Kasumi-1 (cell line): ENCODE data around the gene GMFB.

Experiments
- DNase-seq, 2 experiments: peaks; one replicate each; lab custom pipeline; 2025; lab: John Stamatoyannopoulos, UW

GMFB gene

DNA sequence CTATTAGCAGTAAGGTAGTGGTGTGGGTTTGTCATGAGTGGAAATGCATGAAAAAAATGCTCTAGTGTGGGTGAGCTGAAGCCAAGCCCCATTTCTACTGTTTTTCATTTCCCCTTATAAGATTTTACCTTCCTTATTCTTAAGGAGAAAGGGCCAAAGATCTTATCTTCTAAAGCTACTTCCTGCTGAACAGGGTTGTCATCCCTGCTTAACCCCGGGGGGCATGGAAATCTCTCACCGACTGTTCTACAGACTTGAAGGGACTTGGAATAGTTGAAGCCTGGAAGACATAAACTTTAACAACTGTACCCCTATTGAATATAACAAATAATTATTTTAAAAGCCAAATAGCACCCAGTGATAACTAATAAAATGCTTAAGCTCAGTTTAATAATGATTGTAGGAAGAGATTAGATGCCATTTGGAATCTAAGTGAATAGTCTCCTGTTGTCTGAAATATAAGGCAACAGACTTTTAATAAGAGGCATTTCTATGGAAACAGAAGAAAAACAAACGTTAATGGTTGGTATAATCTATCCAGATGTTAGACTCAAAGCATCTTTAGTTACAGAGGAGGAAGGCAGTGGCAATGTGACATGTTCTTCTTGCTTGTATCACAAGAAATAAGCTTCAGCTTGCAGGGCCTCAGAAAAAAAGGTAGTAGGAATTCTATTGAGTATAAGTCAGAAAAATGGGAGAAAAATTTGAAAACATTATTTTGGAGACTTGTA lies 1.8 kb upstream of the GMFB start:
- DNase-seq: no peak

DNA sequence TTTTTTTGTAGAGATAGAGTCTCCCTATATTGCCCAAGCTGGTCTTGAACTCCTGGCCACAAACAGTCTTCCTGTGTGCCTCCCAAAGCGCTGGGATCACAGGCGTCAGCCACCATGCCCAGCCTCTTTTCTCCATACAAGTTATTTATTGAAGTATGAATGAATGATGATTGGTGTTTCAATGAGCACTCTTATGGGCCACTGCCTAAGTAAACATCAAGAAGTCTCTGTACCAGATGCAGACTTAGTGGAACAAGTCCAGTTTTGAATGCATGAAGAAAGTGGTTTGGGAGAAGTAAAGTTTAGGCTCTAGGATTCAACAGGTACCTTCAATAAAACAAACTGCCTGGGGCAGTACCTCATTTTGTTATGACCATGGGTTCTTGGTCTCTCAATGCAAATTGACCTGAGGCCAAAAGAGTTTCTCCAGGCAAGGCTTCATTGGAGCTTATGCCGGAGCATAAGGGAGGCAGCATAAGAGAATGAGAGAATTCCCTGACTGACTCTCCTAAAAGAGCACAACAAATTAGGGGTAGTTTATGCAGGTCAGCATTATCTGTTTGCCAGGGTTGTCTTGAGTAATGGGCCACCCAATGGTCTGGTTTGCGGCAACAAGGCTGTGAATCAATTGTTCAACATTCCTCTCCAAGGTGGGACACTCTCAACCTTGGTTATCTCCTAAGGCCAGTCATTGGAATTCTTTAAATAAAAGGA lies 1.1 kb upstream of the GMFB start:
- DNase-seq: no peak

DNA sequence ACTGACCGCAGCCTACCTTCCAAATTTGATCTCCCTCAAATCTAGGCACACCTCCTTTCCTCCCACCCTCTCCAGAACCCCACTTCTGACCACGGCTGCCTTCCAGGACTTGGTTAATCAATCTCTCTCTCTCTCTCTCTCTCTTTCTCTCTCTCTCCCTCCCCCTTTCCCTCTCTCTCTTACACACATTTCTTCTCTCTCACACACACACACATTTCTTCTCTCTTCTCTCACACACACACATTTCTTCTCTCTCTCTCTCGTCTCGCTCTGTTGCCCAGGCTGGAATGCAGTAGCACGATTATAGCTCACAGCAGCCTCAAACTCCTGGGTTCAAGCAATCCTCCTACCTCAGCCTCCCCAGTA lies 521 bp upstream of the GMFB start:
- no peak for DNase-seq

GRCh38 chr14:54488318-54488645 lies 498 bp downstream of the GMFB start:
- peak in 1 of 2 experiments; percentile 37 for DNase-seq

- DNase-seq: peak; percentile 37 to 41
These were observed 1.0 kb downstream of the GMFB start for GRCh38 chr14:54487771-54488170.

- DNase-seq: no peak
These were observed 2.1 kb downstream of the GMFB start for GRCh38 chr14:54486685-54487084.

DNA sequence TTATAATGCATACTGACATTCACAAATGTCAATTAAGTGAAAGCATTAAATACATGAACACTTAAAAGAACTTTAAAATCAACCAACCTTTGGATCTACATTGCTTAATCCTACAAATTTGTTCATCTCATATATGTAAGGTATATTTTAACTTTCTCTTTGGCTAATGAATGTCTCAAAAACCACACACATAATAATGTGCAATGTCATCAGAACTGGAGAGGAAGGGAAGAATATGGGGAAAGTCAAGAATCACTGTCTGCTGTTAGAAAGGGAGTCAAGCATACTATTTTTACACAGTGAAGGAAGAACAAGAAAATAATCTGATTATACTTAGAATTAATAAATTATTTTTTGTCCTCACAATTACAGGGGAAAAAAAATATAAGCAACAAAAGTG lies 4.9 kb downstream of the GMFB start:
- DNase-seq: no peak

DNA sequence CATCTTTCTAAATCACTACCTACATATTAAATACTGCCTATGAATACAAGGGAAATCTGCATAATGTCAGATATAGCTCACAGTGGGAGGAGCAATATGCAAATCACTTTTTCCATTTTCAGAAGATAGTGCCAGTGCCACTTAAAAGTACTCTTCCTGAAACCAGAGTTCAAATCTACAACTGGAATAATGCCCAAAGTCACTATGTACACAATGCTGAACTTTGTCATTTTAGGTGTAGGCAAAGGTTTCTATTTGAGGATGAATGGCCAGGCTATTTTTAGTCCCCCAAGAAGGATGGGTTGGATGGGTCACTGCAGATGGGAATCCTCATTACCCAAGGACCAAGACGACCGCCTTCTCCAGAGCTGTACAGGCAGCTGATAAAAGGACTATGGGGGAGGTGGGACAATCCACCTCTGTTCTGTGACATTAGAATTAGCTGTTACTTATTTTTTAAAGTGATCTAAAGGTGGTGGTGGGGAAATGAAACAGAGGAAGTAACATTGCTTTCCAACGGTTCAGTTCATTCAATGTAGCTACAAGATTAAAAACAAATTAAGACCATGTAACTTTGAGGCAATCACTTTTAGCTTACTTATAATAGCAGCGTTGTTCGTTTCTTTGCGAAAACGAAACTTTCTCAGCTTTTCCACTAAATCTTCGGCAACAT lies 5.6 kb downstream of the GMFB start:
- no peak for DNase-seq

DNA sequence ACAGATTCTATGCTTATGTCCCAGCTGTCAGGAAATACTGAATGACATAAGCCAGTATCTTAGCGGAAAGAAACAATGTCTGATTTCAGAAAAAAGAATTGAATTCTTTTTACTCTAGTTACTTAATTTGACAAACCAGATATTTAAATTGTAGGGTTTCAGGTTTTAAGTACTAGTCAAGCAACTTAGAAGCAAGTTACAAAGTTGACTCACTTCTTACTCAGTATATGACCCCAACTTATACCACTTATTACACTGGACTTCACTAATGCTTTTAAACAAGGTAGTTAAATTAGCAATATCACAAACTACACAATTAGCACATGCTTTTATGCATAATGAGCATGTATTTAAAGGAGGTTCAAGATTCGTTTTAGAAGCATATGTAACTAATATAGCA lies 7.1 kb downstream of the GMFB start:
- DNase-seq: no peak

DNA sequence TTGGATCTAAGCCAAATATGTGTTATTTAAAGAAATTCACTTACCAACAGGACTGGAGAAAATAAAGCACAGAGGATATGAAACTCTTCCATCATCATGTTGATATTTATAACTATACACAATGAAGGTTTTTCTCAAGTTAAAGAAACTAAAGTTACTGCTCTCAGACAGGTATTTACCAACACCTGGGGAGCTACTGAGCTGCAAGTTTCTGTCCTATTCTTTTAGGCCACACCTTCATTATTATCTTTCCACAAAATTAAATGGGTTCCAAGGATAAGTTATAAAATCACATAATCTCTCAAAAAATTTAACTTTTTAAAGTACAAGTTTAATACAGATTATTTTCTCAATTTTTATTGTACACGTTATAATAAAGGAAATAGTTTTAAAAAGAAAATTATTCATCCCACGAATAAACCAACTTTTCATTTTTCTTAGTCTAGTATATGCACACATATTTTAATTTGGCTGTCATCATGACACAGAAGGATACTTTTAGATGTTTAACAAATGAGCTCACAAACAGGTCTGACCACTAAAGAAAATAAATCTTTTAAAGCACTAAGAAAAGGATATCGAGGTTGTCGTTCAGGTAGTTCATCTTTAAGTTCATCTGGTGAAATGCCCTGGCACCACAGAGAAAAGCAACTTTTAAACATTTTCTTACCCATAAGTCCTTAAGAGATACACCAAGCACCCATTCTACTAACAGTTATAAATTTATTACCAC lies 7.8 kb downstream of the GMFB start:
- no peak for DNase-seq

GRCh38 chr14:54478636-54479215 lies 10.1 kb downstream of the GMFB start:
- no peak for DNase-seq

- no peak for DNase-seq
These were observed 12.9 kb downstream of the GMFB start for GRCh38 chr14:54475911-54476310.

- no peak for DNase-seq
These were observed 13.4 kb downstream of the GMFB start for GRCh38 chr14:54475187-54475899.

GRCh38 chr14:54474232-54474793 lies 14.5 kb downstream of the GMFB start:
- DNase-seq: no peak

- DNase-seq: no peak
These were observed 16.5 kb downstream of the GMFB start for GRCh38 chr14:54472315-54472714.

- no peak for DNase-seq
These were observed 17.1 kb downstream of the GMFB start for GRCh38 chr14:54471641-54472040.

DNA sequence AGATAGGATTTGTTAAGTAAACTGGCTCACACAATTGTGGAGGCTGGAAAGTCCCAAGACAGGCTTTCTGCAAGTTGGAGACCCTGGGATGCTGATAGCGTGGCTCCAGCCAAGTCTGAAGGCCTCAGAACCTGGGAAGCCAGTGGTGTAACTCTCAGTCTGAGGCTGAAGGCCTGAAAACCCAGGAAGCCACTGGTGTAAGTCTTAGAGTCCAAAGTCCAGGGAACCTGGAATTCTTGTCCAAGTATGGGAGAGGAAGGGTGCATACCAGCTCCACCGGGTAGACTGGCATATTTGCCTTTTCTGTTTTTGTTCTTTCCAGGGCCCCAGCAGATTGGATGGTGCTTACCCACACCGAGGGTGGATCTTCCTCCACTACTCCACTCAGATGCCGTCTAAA lies 18.1 kb downstream of the GMFB start:
- DNase-seq: no peak

DNA sequence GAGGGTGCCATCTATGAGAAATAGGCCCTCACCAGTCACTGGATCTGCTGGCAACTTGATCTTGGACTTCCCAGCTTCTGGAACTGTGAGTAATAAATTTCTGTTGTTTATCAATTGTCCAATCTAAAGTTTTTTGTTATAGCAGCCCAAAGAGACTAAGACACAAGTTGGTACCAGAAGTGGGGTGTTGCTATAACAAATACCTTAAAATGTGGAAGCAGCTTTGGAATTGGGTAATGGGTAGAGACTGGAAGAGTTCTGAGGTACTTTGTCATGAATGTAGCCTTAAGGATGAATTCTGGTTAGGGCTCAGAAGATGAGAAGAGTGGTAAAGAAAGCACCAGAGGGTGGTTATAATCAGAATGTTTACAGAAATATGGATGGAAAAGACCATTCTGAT lies 21.5 kb downstream of the GMFB start:
- no peak for DNase-seq

GRCh38 chr14:54465654-54466053 lies 23.1 kb downstream of the GMFB start:
- no peak for DNase-seq

GRCh38 chr14:54462048-54462447 lies 26.7 kb downstream of the GMFB start:
- no peak for DNase-seq

DNA sequence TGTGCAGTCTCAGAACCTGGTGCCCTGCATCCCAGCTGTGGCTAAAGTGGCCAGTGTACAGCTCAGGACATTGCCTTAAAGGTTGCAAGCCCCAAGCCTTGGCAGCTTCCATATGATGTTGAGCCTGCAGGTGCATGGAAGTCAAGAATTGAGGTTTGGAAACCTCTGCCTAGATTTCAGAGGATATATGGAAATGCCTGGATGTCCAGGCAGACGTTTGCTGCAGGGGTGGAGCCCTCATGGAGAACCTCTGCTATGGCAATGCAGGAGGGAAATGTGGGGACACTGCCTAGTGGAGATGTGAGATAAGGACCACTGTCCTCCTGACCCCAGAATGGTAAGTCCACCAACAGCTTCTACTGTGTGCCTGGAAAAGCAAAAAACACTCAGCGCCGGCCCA lies 29.7 kb downstream of the GMFB start:
- DNase-seq: no peak
